ENCODE data around the gene TLK2.

- TF ChIP-seq CTCF (IDR thresholded peaks at IDR 0.05) = no peak
- TF ChIP-seq POLR2A (IDR thresholded peaks at IDR 0.05) = no peak
Measured at GRCh38 chr17:62648956-62649294, 170.3 kb downstream of the TLK2 start.

All from suprapubic skin (tissue), 3 donors.